HG02798 (cell line): ENCODE data around the gene NAA10.

Experiments
- ATAC-seq: cut with Tn5 transposase; IDR thresholded peaks from one replicate; pipeline ENCODE4 v1.9.1; 2021; ENCODE audit warnings: mild to moderate bottlenecking; ENCODE audit not compliant: unreplicated experiment, poor library complexity

NAA10 gene

GRCh38 chrX:153967536-153968224 is 32.8 kb upstream of the NAA10 start:
- ATAC-seq: no peak

GRCh38 chrX:153966841-153967535 is 32.2 kb upstream of the NAA10 start:
- ATAC-seq: no peak

- no peak for ATAC-seq
These were observed 31.4 kb upstream of the NAA10 start for GRCh38 chrX:153966283-153966688.

GRCh38 chrX:153965406-153965805 is 30.6 kb upstream of the NAA10 start:
- no peak for ATAC-seq

- ATAC-seq: no peak
These were observed 29.3 kb upstream of the NAA10 start for GRCh38 chrX:153964105-153964504.

GRCh38 chrX:153963546-153963945 is 28.7 kb upstream of the NAA10 start:
- no peak for ATAC-seq

- ATAC-seq: no peak
These were observed 26.5 kb upstream of the NAA10 start for GRCh38 chrX:153961292-153961691.

GRCh38 chrX:153960786-153961185 is 25.9 kb upstream of the NAA10 start:
- no peak for ATAC-seq

GRCh38 chrX:153960077-153960476 is 25.2 kb upstream of the NAA10 start:
- ATAC-seq: no peak

GRCh38 chrX:153959649-153960048 is 24.8 kb upstream of the NAA10 start:
- ATAC-seq: no peak

- no peak for ATAC-seq
These were observed 23.8 kb upstream of the NAA10 start for GRCh38 chrX:153958605-153959004.

- ATAC-seq: no peak
These were observed 22.4 kb upstream of the NAA10 start for GRCh38 chrX:153957224-153957623.

GRCh38 chrX:153956044-153956907 is 21.4 kb upstream of the NAA10 start:
- ATAC-seq: no peak

- ATAC-seq: no peak
These were observed 20.4 kb upstream of the NAA10 start for GRCh38 chrX:153955228-153955732.

- ATAC-seq: no peak
These were observed 19.9 kb upstream of the NAA10 start for GRCh38 chrX:153954558-153955227.

GRCh38 chrX:153953892-153954557 is 19.2 kb upstream of the NAA10 start:
- ATAC-seq: no peak

GRCh38 chrX:153953342-153953830 is 18.5 kb upstream of the NAA10 start:
- no peak for ATAC-seq

GRCh38 chrX:153952373-153953026 is 17.7 kb upstream of the NAA10 start:
- no peak for ATAC-seq

- ATAC-seq: no peak
These were observed 17.0 kb upstream of the NAA10 start for GRCh38 chrX:153951683-153952372.
